Mucosa of stomach (tissue), 1 donor: ENCODE measurements around the gene AMER2.

ENCODE experiments used
- H3K27me3 ChIP-seq: one replicate; pipeline ENCODE4 v1.7.0; 2013; ENCODE audit warnings: mild to moderate bottlenecking, low read length; ENCODE audit not compliant: control insufficient read depth, insufficient read depth
- H3K36me3 ChIP-seq: one replicate; pipeline ENCODE4 v1.7.0; 2013; ENCODE audit warnings: low read length; ENCODE audit not compliant: control insufficient read depth, insufficient read depth
- H3K4me1 ChIP-seq: one replicate; pipeline ENCODE4 v1.7.0; 2013; ENCODE audit warnings: mild to moderate bottlenecking, low read length; ENCODE audit not compliant: control insufficient read depth, insufficient read depth
- H3K4me3 ChIP-seq: one replicate; pipeline ENCODE4 v1.7.0; 2013; ENCODE audit warnings: low read length
- H3K9ac ChIP-seq: one replicate; pipeline ENCODE4 v1.7.0; 2013; ENCODE audit warnings: mild to moderate bottlenecking, low read length, moderate library complexity
- H3K9me3 ChIP-seq: one replicate; pipeline ENCODE4 v1.7.0; 2013; ENCODE audit warnings: mild to moderate bottlenecking, low read length, moderate library complexity; ENCODE audit not compliant: control insufficient read depth
- donor health status: Pancreatic carcinoma.

AMER2 gene

DNA sequence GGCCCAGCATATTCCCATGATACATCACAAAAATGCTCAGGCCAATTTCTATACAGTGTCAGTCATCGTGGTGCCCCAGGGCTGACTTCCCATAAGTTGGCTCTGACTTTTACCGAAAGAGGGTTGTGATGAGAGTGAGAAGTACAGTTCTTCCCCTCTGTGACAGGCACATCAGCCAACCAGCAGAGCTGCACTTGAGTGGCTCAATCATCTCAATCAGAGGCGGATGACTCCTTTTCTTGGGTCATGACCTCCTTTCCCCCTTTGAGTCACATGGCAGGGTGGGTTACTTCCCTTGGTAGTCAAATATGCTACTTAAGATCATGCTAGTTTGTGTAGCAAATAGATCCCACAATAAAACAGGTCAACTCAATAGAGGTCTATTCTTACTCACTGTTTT is 6.9 kb upstream of the AMER2 start:
- H3K27me3 ChIP-seq, result peaks cover 4% of the 10 kb centered on the region
- no peaks in the 10 kb centered on the region for H3K4me1 ChIP-seq
- no peaks in the 10 kb centered on the region for H3K9me3 ChIP-seq
- H3K36me3 ChIP-seq, result no peaks in the 10 kb centered on the region
- no peak overlapping the region for H3K9ac ChIP-seq
- H3K4me3 ChIP-seq, result no peak overlapping the region

DNA sequence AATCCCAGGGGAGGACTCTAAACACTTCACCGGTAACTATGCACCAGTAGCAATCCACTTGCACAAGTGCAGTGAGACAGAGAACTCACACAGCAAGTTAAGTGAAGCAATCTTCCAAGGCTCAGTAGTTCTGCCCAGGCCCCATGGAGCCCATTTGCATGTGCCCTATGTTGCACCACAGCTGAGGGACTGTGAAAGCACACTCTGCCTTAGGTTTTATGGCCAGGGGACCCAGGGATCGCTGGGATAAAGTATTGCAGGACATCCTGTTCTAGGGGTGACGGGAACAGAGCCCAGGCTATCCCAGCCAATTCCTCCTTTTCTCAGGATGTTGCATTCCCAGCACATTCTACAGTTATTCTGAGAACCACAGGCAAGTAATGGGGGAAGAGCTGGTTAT is 6.0 kb upstream of the AMER2 start:
- Histone ChIP-seq H3K9me3 (no peaks in the 10 kb centered on the region), H3K36me3 (no peaks in the 10 kb centered on the region), H3K27me3 (peaks cover 12% of the 10 kb centered on the region), H3K9ac (no peak overlapping the region), H3K4me3 (no peak overlapping the region), H3K4me1 (no peaks in the 10 kb centered on the region)

DNA sequence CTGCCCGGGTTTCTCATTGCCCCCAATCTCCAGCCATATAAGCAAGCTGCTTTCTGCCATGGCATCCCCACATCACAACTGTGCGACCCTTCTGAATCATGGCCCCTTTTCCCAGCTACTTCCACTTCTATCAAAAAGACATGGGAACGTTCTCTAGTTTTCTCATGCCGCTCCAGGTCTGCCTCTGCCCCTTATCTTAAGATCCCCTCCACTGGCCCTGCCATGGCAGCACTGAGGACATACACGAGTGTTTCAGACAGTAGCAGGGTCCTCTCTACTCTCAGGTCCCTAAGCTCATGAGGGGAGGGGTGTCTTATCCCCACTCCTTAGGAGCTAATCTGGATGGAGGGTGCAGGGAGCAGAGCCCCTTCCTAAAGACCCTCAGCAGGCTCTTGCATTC is 5.5 kb upstream of the AMER2 start:
- Histone ChIP-seq H3K36me3 (no peaks in the 10 kb centered on the region), H3K27me3 (peaks cover 14% of the 10 kb centered on the region), H3K4me3 (no peak overlapping the region), H3K9ac (no peak overlapping the region), H3K9me3 (no peaks in the 10 kb centered on the region), H3K4me1 (no peaks in the 10 kb centered on the region)

DNA sequence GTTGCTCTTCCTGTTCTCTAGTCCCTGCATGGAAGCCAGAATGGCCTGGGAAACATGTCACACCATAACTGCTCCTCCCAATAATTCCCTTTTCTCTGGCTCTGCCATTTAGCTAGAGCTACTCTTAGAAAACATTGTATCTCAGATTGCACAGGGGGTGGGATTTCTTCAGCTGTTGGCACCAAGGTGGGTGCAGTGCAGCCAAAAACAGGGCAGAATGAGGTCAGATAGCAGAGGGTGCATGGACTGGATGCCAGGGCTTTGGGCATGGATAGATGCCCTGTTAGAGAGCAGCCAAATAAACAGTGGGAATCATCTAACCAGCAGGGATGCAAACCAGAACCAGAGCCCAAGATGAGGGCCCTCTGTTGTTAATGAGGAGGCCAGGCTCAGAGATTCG is 4.9 kb upstream of the AMER2 start:
- Histone ChIP-seq H3K9me3 (no peaks in the 10 kb centered on the region), H3K27me3 (peaks cover 20% of the 10 kb centered on the region), H3K36me3 (no peaks in the 10 kb centered on the region), H3K4me1 (peaks cover under 1% of the 10 kb centered on the region), H3K9ac (no peak overlapping the region), H3K4me3 (no peak overlapping the region)

DNA sequence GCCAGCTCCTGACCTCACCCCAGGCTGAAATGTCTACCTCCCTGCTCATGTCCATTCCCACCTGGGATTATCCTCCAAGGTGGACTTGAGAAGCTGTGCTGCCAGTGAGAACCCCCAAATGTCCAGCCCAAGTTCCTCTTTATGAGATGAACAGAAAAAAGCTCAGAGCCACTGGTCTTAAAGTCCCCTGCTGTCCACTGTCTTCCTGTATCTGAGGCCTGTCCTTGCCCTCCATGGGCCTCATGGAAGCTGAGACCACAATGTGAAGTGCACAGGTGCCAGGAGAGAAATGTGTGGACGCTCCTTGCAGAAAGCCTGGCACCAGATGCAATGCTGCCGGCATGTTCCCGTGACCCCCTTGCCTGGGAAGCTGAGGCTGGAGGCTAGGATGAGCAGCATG is 3.3 kb upstream of the AMER2 start:
- H3K4me3 ChIP-seq, result no peak overlapping the region
- no peak overlapping the region for H3K9ac ChIP-seq
- no peaks in the 10 kb centered on the region for H3K9me3 ChIP-seq
- H3K4me1 ChIP-seq, result peaks cover 7% of the 10 kb centered on the region
- no peaks in the 10 kb centered on the region for H3K36me3 ChIP-seq
- peaks cover 35% of the 10 kb centered on the region for H3K27me3 ChIP-seq

DNA sequence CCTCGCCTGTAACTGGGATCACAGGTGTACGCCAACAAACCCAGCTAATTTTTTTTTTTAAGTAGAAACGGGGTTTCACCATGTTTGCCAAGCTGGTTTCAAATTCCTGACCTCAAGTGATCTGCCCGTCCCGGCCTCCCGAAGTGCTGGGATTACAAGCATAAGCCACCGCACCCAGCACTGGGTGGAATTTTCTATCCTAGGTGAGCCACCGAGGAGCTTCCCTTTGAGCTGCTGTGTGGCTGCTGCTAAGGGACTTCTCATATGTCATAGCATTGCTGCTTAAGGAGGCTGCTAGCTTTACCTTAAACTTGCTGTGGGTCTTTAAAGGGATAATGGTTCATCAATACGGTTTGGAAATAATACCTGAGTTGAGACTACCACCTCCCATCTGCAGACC is 2.9 kb upstream of the AMER2 start:
- H3K27me3 ChIP-seq, result peaks cover 39% of the 10 kb centered on the region
- no peak overlapping the region for H3K9ac ChIP-seq
- peaks cover 7% of the 10 kb centered on the region for H3K4me1 ChIP-seq
- H3K9me3 ChIP-seq, result no peaks in the 10 kb centered on the region
- H3K36me3 ChIP-seq, result no peaks in the 10 kb centered on the region
- no peak overlapping the region for H3K4me3 ChIP-seq

DNA sequence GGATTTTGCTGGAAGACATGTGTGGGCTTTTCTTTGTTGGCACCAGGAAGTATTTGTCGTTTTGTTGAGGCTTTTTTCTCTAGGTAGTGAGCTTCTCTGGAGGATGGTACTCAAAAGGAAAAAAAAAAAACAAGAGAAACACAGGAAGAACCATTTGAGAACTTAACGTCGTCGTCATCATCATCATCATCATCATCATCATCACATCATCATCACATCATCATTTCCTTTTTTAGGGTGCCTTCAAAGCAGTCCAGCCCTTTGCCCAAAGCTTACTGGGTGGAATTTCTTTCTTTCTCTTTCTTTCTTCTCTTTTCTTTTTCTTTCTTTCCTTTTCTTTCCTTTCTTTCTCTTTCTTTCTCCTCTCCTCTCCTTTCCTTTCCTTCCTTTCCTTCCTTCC is 2.2 kb upstream of the AMER2 start:
- no peaks in the 10 kb centered on the region for H3K9me3 ChIP-seq
- H3K36me3 ChIP-seq, result no peaks in the 10 kb centered on the region
- no peak overlapping the region for H3K9ac ChIP-seq
- H3K4me3 ChIP-seq, result no peak overlapping the region
- peaks cover 7% of the 10 kb centered on the region for H3K4me1 ChIP-seq
- peaks cover 47% of the 10 kb centered on the region for H3K27me3 ChIP-seq

DNA sequence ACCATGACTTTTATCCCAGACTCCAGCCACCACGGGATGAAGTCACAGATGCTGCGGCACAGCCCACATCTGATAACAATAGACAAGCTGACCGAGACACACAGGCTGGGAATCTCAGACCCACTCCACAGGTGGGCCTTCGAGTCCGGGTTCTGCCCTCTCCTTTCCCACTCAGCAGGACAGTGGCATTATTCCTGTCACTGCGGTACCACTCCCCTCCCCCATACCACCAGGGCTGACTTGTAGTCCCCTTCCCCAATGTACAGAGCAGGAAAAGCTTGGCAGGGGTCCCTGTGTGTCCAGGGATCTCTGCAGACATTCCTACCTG is 179 bp upstream of the AMER2 start:
- Histone ChIP-seq H3K27me3 (peaks cover 47% of the 10 kb centered on the region), H3K36me3 (no peaks in the 10 kb centered on the region), H3K4me3 (no peak overlapping the region), H3K9ac (no peak overlapping the region), H3K4me1 (peaks cover 7% of the 10 kb centered on the region), H3K9me3 (no peaks in the 10 kb centered on the region)

DNA sequence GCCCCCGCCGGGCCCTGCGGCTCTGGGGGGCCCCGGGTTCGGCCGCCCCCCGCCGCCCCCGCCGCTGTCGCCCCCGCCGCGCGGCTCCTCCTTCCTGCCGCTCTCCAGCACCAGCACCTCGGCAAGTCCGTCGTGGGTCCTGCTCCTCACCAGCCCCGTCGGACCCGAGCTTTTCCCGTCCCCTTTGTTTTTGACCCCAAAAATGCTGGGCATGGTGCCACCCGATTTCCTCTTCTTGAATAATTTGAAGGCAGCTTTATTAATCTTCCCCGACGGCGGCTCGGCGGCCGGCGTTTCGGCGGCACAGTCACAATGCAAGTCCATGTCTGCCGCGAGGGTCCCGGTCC is 945 bp downstream of the AMER2 start:
- Histone ChIP-seq H3K36me3 (no peaks in the 10 kb centered on the region), H3K27me3 (peaks cover 43% of the 10 kb centered on the region), H3K4me3 (no peak overlapping the region), H3K9me3 (no peaks in the 10 kb centered on the region), H3K9ac (no peak overlapping the region), H3K4me1 (peaks cover 7% of the 10 kb centered on the region)

DNA sequence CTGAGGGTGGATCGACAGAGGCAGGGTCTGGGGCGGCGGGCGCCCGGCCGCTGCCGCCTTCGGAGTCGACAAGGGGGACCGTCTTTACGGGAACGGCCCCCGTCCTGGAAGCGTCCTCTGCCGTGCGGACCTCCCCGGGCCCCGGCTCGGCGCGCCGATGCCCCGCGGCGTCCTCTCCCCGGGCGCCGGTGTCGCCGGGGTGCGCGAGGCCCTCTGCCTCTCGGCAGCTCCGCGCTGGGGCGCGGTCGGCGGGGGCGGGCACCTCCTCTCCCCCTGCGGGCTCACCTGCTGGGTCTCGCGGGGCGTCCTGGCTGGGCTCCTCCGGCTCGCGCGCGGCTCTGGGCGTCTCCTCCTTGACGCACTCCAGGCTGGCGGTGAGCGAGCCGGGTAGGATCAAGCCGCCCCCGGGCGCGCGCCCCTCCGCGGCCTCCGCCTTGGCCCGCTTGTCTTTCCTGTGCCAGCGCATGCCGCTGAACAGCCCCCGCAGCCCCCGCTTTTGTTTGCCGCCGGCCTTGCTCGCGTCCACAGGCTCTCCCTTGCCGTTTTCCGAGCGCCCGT is 1.5 kb downstream of the AMER2 start:
- Histone ChIP-seq H3K9me3 (no peaks in the 10 kb centered on the region), H3K4me3 (no peak overlapping the region), H3K36me3 (no peaks in the 10 kb centered on the region), H3K4me1 (peaks cover 7% of the 10 kb centered on the region), H3K9ac (no peak overlapping the region), H3K27me3 (peaks cover 43% of the 10 kb centered on the region)

DNA sequence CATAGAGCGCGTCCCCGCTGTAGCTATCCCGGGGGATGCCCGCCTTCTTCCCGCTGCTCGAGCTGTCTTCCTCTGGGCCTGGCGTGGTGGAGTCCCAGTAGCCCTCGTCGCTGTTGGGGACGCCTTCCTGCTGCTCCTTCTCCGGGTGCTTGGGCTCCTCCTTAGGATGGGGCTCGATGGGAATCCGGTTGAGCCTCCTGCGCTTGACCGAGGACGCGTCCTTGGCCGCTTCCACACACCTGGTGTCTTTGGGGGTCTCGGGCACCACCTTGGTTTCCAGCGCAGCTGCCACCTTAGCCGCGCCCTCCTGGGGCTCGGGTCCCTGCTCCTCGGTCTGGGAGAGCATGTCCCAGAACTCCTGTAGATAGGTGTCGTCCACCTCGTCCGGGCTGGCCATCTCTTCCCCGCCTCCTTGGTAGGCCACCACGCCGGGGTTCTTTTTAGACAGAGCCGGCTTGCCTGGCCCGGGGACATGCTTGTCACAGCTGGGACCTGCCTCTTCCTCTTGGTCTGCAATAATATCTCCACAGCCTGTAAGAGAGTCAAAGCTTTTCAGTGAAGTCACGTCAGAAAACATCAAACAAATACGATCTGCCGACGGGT is 2.0 kb downstream of the AMER2 start:
- H3K9me3 ChIP-seq, result no peaks in the 10 kb centered on the region
- H3K27me3 ChIP-seq, result peaks cover 43% of the 10 kb centered on the region
- no peaks in the 10 kb centered on the region for H3K36me3 ChIP-seq
- H3K4me1 ChIP-seq, result peaks cover 7% of the 10 kb centered on the region
- no peak overlapping the region for H3K9ac ChIP-seq
- H3K4me3 ChIP-seq, result no peak overlapping the region

DNA sequence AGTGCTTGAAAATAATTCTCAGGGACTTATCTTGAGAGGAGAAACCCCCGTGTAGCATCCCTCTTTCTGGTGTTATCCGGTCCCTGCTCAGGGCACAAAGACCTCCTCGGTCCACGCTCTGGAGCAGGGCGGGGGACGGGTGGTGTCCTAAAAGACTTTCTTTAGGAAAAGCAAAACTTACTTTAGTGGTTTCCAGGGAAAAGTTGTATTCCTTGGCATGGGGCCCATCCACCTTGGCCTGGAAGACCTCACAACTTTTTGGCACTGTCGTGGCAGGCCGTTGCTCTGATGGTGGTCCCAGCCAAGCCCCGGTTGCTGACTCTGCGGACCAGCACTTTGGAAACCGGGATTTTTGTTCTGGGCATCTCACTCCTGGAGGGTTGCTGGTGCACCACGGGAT is 2.7 kb downstream of the AMER2 start:
- Histone ChIP-seq H3K4me1 (peaks cover 7% of the 10 kb centered on the region), H3K27me3 (peaks cover 43% of the 10 kb centered on the region), H3K36me3 (no peaks in the 10 kb centered on the region), H3K9ac (no peak overlapping the region), H3K9me3 (no peaks in the 10 kb centered on the region), H3K4me3 (no peak overlapping the region)

DNA sequence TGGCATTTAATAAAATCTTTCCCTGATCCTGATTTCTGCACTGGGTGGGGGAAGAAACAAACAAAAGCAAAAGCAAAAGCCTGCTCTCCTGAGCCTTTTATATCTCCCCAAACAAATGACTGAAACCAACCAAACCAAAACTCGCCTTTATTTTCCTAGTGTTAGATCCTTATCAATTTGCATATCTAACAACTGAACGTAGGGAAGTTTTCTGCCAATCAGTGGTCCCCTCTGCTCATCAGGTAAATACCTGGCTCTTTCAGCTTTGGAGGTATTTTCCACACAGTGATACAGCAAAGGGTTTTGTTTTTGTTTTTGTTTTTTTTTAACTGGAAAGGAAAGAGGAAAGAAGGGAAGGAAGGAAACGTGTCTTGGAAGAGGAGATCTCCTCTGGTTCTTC is 3.3 kb downstream of the AMER2 start:
- Histone ChIP-seq H3K36me3 (no peaks in the 10 kb centered on the region), H3K9me3 (no peaks in the 10 kb centered on the region), H3K4me3 (no peak overlapping the region), H3K4me1 (peaks cover 7% of the 10 kb centered on the region), H3K9ac (no peak overlapping the region), H3K27me3 (peaks cover 42% of the 10 kb centered on the region)
